HG02938 (cell line): Measurements from ENCODE around the gene KCNAB2.

Experiments used
- ATAC-seq: cut with Tn5 transposase; IDR thresholded peaks from one replicate; pipeline ENCODE4 v1.9.1; 2021; ENCODE audit warnings: mild to moderate bottlenecking, moderate library complexity; ENCODE audit not compliant: unreplicated experiment

Gene KCNAB2

DNA sequence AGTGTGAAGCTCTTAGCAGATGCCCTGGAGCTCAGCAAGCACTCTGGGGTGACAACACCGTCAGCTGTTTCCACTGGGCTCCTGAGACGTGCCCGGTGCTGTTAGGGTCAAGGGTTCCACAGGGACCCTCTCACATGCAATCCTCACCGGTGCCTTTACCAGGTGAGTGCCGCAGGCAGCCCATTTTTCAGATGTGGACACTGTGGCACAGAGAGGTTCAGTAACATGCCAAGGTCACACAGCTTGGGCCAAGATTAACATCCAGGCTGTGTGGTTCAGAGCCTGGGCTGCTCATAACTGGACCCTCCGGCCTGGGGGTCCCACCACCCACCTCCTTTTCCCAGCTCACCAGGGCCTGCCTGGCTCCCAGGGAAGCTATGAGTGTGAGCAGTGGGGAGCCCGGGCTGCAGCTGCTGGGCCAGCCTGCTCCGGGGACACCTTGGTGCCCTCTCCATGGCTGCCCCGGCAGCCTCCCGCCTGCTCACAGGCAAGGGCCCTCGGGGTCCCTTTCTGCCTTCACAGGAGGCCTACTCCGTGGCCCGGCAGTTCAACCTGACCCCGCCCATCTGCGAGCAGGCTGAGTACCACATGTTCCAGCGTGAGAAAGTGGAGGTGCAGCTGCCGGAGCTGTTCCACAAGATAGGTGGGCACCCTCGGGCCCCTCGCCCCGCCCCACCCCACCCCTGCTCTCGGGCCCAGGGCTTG, 49.3 kb downstream of the KCNAB2 start:
- no peak for ATAC-seq

DNA sequence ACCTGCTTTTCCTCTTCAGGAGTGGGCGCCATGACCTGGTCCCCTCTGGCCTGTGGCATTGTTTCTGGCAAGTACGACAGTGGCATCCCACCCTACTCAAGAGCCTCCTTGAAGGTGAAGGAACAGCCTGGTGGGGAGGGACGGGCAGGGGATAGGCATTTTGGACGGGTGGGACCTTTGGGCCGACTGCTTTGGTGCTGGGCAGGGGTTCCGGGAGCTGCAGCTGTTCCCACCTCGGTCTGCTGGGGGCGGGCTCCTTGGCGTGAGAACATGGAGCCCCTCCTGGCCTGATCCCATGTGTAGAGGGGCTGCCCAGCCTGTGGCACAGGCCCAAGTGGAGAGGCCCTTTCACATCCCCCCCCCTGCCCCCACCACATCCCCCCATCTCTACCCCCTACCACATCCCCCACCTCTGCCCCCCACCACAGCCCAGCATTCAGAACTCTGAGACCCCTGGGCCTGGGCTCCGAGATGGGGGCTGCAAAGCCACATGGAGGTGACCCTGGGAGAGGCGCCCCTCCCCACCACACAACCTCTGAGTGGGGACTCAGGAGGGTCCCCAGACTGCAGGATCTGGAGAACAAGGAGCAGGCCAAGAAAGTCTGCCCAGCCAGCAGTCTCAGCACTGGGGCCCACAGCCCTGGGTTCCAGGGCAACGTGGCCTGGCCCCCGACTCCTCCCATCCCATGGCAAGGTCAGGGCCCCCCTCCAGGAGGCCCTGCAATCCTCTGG, 50.0 kb downstream of the KCNAB2 start:
- no peak for ATAC-seq

- no peak for ATAC-seq
Measured at GRCh38 chr1:6096243-6097116, 50.8 kb downstream of the KCNAB2 start.

- ATAC-seq: no peak
Measured at GRCh38 chr1:6097117-6097595, 51.5 kb downstream of the KCNAB2 start.

- ATAC-seq: no peak
Measured at GRCh38 chr1:6097824-6098223, 52.1 kb downstream of the KCNAB2 start.

DNA sequence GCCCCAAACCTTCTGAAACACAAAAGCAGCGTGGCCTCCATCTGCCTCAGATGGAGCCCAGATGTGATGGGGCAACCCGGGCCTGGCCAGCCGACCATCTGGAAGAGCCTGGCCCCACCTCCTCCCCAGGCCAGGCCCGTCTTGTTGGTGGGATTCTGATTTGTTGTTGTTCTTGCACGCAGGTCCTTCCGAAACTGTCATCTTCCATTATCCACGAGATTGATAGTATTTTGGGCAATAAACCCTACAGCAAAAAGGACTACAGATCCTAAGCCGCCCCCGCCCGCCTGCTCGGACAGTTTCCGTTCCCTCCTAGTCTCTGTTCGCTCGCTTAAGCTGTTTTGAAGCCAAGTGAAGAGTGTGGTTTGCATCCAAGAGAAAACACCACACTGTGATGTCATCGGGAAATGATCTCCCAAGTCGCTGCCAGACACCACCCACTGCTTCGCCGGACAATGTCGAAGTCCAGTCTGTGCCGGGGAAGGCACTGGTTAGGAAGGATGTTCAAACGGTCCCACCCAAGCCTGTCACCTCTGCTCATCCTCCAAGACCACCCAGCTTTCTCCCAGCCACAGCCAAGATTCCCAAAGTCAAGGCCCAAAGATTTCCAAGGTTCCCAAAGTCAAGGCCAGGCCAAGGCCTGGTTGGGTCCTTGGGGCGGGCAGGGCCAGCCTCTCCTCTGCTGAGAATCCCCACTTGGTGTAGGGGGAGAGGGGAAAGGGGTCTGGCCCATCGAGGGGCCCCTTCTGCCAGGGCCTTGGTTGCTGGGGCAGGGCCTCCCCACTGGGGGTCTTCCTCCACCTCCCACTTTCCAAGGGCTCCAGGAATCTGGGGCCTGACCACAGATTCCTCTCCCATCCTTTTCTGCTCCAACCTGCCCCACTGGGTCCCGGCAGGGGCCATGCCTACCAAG, 52.9 kb downstream of the KCNAB2 start:
- no peak for ATAC-seq

DNA sequence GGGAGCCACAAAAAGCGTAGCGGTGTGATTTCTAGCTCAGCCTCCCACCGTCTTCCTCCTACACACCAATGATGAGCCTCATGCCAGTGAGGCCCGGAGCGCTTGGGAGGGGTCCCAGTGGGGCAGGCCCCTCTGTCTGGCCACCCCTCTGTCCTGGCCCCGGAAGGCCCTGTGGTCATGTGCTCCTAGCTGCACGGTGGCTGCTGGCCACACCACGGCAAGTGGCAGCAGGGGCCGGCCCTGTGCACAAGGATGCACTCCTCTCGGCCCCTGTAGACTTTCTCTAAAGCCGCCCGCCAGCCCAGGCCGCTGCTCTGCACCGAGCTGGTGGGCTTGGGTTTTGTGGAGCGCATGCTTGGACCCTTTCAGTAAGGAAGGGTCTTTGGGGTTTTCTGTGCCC, 53.6 kb downstream of the KCNAB2 start:
- ATAC-seq: no peak

DNA sequence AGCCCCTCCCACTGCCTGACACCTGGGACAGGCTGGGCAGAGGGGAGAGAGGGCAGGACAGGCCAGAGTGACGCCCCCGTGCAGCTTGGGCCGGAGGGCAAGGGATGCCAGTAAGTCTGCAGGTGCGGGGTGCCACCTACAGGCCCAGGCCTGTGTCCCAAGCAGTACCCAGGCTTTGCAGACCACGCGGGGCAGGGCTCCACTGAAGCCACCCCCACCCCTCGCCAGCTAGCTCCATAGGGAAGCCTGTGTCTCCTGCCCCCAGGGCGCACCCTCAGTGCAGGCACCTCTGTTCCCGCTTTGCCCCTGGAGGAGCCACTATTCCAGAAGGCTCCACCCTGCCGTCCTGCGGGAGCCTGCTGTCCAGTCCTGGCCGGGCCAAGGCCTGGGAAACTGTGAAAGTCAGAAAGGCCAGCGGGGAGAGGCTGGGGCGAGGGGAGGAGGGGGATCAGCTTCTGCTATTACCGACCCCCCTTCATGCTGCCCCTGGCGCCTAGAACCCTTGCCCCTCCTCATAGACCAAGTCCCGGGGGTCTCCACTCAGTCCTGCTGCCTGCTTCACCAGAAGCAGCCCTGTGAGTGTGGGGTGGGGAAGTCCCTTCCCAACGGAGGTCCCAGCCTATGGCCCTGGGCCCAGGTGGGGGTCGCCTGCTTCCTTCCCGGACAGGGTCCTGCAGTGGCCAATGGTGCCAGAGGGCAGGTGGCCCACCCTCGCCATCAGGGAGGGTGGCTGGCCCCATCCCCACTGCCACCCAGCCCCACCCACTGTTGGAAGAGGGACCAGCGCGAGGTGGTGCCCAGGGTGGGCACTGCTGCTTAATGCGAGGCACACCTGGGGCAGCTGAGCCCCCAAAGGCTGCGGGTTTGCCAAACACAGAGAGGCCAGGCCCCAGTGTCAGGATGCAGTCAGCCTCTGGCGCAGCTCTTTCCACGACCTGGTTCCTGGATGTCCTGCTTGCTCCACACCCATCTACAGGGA, 54.4 kb downstream of the KCNAB2 start:
- no peak for ATAC-seq

- ATAC-seq: no peak
Measured at GRCh38 chr1:6100861-6101783, 55.4 kb downstream of the KCNAB2 start.

- no peak for ATAC-seq
Measured at GRCh38 chr1:6101826-6102531, 56.3 kb downstream of the KCNAB2 start.

GRCh38 chr1:6102532-6102845, 56.8 kb downstream of the KCNAB2 start:
- no peak for ATAC-seq

DNA sequence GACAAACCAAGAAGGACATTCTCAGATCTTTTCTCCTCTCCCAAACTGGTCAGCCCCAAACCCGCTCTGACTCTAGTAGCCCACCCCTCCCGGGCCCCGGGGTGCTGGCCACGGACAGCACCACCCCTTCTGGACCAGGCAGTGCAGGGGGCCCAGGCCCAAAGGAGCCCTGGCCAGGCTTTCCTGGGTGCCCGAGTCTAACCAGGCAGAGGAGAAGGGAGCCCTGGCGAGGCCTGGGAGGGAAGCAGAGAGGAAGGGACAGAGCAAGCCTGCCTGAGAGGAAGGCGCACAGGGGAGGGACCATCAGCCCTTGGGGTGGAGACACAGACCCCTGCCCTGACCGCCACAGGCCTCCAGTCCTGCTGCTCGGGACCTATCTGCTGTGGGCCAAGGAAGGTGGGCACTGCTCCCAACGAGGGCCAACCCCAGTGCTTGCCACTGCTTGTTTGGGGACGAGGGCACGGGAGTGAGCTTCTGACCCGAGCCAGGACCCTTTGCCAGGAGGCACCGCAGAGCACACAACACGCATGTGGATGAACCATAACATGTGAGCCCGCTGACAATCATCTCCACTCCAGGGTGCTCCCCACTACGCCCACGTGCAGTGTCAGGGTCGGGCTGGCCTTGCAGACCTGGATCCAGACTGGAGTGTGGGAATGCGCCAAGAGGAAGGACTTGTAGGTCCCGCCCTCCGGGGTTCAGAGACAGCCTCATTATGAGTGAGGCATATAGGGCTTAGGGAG, 57.6 kb downstream of the KCNAB2 start:
- ATAC-seq: no peak

- no peak for ATAC-seq
Measured at GRCh38 chr1:6103854-6104530, 58.3 kb downstream of the KCNAB2 start.

GRCh38 chr1:6104631-6105030, 58.9 kb downstream of the KCNAB2 start:
- ATAC-seq: no peak

DNA sequence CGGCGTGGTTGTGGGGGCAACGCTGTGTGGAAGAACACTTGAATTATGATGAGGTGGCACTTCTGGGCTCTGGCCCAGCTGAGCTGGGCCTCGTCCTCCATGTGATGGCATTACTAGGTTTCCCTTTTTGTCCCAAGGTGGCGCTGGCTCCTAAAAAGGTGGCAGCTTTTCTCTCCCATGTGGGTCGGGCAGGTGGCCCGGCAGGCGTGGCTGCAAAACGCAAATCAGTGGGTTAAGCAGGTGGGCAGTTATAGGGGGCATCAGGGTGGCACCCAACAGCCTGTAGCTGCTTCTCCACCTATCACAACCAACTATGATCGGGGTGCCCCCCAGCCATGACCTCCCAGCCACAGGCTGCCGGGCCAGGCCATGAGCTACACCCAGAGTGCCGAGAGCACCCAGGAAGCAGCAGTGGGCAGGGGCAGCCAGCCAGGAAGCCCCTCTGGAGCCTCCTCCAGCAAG, 59.6 kb downstream of the KCNAB2 start:
- no peak for ATAC-seq

- no peak for ATAC-seq
Measured at GRCh38 chr1:6105763-6106162, 60.1 kb downstream of the KCNAB2 start.
